PC-3 (cell line): ENCODE data around the gene UBA6.

Experiments
- CTCF ChIP-seq: fragments of 300-600 bp; sonication (generic); conservative IDR thresholded peaks from 2 replicates; pipeline ENCODE4 v1.5.1; 2017; ENCODE audit warnings: antibody characterized with exemption, low read depth, mild to moderate bottlenecking, low read length
- EZH2 ChIP-seq: fragments of 300-600 bp; sonication (generic); IDR thresholded peaks from one replicate; pipeline ENCODE4 v1.6.1; 2017; ENCODE audit warnings: antibody characterized with exemption, mild to moderate bottlenecking, low read length; ENCODE audit not compliant: unreplicated experiment
- EZH2phosphoT487 ChIP-seq: fragments of 300-600 bp; sonication (generic); IDR thresholded peaks from 2 replicates; pipeline ENCODE4 v1.6.1; 2018; ENCODE audit warnings: mild to moderate bottlenecking, antibody characterized with exemption, low read length, borderline replicate concordance

DNA sequence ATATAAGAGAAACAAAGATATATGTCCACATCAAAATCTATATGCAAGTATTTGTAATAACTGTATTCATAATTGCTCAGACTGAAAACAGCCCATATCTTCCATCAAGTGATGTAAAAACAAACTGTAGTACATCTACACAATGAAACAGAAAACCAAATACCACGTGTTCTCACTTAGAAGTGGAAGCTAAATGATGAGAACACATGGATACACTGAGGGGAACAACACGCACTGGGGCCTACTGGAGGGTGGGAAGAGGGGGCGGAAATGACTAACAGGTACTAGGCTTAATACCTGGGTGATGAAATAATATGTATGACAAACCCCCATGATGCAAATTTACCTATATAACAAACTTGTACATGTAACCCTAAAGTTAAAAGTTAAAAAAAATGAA is 42.7 kb downstream of the UBA6 start:
- TF ChIP-seq EZH2: no peak
- TF ChIP-seq CTCF: no peak
- TF ChIP-seq EZH2phosphoT487: no peak
